MCF 10A (cell line): ENCODE results near the gene DNAAF8. TPM values are rescaled to one million over a fixed set of nuclear protein-coding genes. Genes with fewer than 3 reads are reported as not detected.

Experiments used
- BruUV-seq: library from RNA; stranded (reverse); fragments of 400-500 nt; replicated peaks from 2 replicates; lab custom pipeline; 2021; lab: Mats Ljungman, UMichigan
- CTCF ChIA-PET: fragments of 300-600 bp; sonication (Branson Sonifier 250); formaldehyde crosslinking; extraction: SDS; loops from one replicate; lab custom pipeline; 2021; ENCODE audit warnings: antibody characterized with exemption, inconsistent platforms; lab: Yijun Ruan, JAX
- POLR2A ChIA-PET: fragments of 300-600, 350-650 bp; sonication (Branson Sonifier 250); formaldehyde crosslinking; extraction: SDS; loops from one replicate; lab custom pipeline; 2020; ENCODE audit warnings: antibody characterized with exemption, inconsistent platforms; lab: Yijun Ruan, JAX
- DNase-seq: peaks from one replicate; pipeline ENCODE4 v3.0.0-alpha.2; 2018; ENCODE audit not compliant: unreplicated experiment
- H3K27ac Mint-ChIP-seq: one replicate; pipeline ENCODE4 v1.8.0; 2022; ENCODE audit warnings: mild to moderate bottlenecking, low read depth, mixed read lengths; ENCODE audit not compliant: unreplicated experiment
- H3K27me3 Mint-ChIP-seq: one replicate; pipeline ENCODE4 v1.8.0; 2022; ENCODE audit warnings: mixed read lengths; ENCODE audit not compliant: insufficient read depth, unreplicated experiment
- H3K36me3 Mint-ChIP-seq: one replicate; pipeline ENCODE4 v1.8.0; 2022; ENCODE audit warnings: mild to moderate bottlenecking, moderate library complexity, mixed read lengths; ENCODE audit not compliant: insufficient read depth, unreplicated experiment
- H3K4me1 Mint-ChIP-seq: one replicate; pipeline ENCODE4 v1.8.0; 2022; ENCODE audit warnings: mixed read lengths; ENCODE audit not compliant: insufficient read depth, unreplicated experiment
- H3K4me3 Mint-ChIP-seq: one replicate; pipeline ENCODE4 v1.8.0; 2022; ENCODE audit warnings: mild to moderate bottlenecking, moderate library complexity, mixed read lengths; ENCODE audit not compliant: unreplicated experiment
- H3K9me3 Mint-ChIP-seq: one replicate; pipeline ENCODE4 v1.8.0; 2022; ENCODE audit warnings: mixed read lengths; ENCODE audit not compliant: unreplicated experiment
- CTCF ChIP-seq: fragments of 200-600 bp; IDR thresholded peaks from one replicate; pipeline ENCODE4 v1.8.0; 2022; ENCODE audit warnings: antibody characterized with exemption, mild to moderate bottlenecking; ENCODE audit not compliant: unreplicated experiment
- intact Hi-C: fragments of 100-400 bp; cut with micrococcal nuclease; formaldehyde crosslinking; loops from 2 replicates; pipeline ENCODE4 v1.14.1; 2022
- total RNA-seq: library from RNA; stranded (reverse); gene quantifications from 2 replicates; pipeline ENCODE4 v1.2.3, GENCODE V29; 2022

DNAAF8 gene
- total RNA-seq, 1 experiment from 2014 or later, result 0.56 TPM

GRCh38 chr16:4688674-4689045 lies 45.7 kb upstream of the DNAAF8 start:
- H3K27me3 Mint-ChIP-seq, result no peaks in the 10 kb centered on the region
- ChIA-PET CTCF (no interaction called here), POLR2A (interaction anchor here (1.3 kb wide), 1 partner anchor 9 kb away, joined by 6 read pairs; no protein-coding TSS in a partner anchor)
- H3K27ac Mint-ChIP-seq, result no peak overlapping the region
- H3K36me3 Mint-ChIP-seq, result peaks cover 82% of the 10 kb centered on the region
- no peak overlapping the region for H3K4me3 Mint-ChIP-seq
- no peak for DNase-seq
- peaks cover 5% of the 10 kb centered on the region for H3K4me1 Mint-ChIP-seq
- no peak for TF ChIP-seq CTCF
- intact Hi-C loops, result no loop called here
- no TSS peak for BruUV-seq
- H3K9me3 Mint-ChIP-seq, result no peaks in the 10 kb centered on the region

GRCh38 chr16:4689091-4689671 lies 45.2 kb upstream of the DNAAF8 start:
- BruUV-seq, result no TSS peak
- no peak for TF ChIP-seq CTCF
- Mint-ChIP-seq H3K27me3 (no peaks in the 10 kb centered on the region), H3K36me3 (peaks cover 79% of the 10 kb centered on the region), H3K27ac (no peak overlapping the region), H3K4me1 (peaks cover 5% of the 10 kb centered on the region), H3K4me3 (no peak overlapping the region), H3K9me3 (no peaks in the 10 kb centered on the region)
- ChIA-PET POLR2A (interaction anchor here (1.3 kb wide), 1 partner anchor 9 kb away, joined by 6 read pairs; no protein-coding TSS in a partner anchor), CTCF (no interaction called here)
- intact Hi-C loops, result no loop called here
- no peak for DNase-seq

- no peaks in the 10 kb centered on the region for H3K9me3 Mint-ChIP-seq
- no peak for DNase-seq
- BruUV-seq, result no TSS peak
- peaks cover 77% of the 10 kb centered on the region for H3K36me3 Mint-ChIP-seq
- CTCF ChIA-PET, result no interaction called here
- no peaks in the 10 kb centered on the region for H3K27me3 Mint-ChIP-seq
- TF ChIP-seq CTCF, result no peak
- no peak overlapping the region for H3K4me3 Mint-ChIP-seq
- peaks cover 5% of the 10 kb centered on the region for H3K4me1 Mint-ChIP-seq
- POLR2A ChIA-PET, result interaction anchor here (0.7 to 1.3 kb wide), 2 partner anchors 10 to 31 kb away, joined by 3 to 6 read pairs; no protein-coding TSS in a partner anchor
- no peak overlapping the region for H3K27ac Mint-ChIP-seq
- intact Hi-C loops, result loop anchor here (5.0 kb wide), 1 partner anchor 267 kb away; the partner anchor contains the start of gene SEC14L5
These were observed 44.3 kb upstream of the DNAAF8 start for GRCh38 chr16:4689864-4690704.
